WTC11 (cell line): ENCODE measurements around the gene CPT1C.

Source experiments
- CREB1 ChIP-seq: sonication (generic); formaldehyde crosslinking; IDR thresholded peaks from 2 replicates; pipeline ENCODE4 v1.8.0; 2023; ENCODE audit warnings: mild to moderate bottlenecking, missing genetic modification reagents
- HMGXB4 ChIP-seq: sonication (generic); formaldehyde crosslinking; IDR thresholded peaks from 2 replicates; pipeline ENCODE4 v1.8.1; 2023; ENCODE audit warnings: mild to moderate bottlenecking, moderate library complexity, missing genetic modification reagents
- NR1H2 ChIP-seq: sonication (generic); formaldehyde crosslinking; IDR thresholded peaks from 2 replicates; pipeline ENCODE4 v1.9.0; 2021; ENCODE audit warnings: mild to moderate bottlenecking, moderate library complexity, missing genetic modification reagents
- ZNF121 ChIP-seq: sonication (generic); formaldehyde crosslinking; IDR thresholded peaks from 2 replicates; pipeline ENCODE4 v1.8.0; 2023; ENCODE audit warnings: missing genetic modification reagents
- TF ChIP-seq, protein P1 (sequence below): fragments of 200-600 bp; IDR thresholded peaks from 2 replicates; pipeline ENCODE4 v1.8.0; 2022; ENCODE audit warnings: antibody characterized with exemption

- TF ChIP-seq, protein P1, sequence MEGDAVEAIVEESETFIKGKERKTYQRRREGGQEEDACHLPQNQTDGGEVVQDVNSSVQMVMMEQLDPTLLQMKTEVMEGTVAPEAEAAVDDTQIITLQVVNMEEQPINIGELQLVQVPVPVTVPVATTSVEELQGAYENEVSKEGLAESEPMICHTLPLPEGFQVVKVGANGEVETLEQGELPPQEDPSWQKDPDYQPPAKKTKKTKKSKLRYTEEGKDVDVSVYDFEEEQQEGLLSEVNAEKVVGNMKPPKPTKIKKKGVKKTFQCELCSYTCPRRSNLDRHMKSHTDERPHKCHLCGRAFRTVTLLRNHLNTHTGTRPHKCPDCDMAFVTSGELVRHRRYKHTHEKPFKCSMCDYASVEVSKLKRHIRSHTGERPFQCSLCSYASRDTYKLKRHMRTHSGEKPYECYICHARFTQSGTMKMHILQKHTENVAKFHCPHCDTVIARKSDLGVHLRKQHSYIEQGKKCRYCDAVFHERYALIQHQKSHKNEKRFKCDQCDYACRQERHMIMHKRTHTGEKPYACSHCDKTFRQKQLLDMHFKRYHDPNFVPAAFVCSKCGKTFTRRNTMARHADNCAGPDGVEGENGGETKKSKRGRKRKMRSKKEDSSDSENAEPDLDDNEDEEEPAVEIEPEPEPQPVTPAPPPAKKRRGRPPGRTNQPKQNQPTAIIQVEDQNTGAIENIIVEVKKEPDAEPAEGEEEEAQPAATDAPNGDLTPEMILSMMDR, result no peak
- TF ChIP-seq ZNF121, result no peak
- no peak for TF ChIP-seq NR1H2 (CRISPR knock-in tag)
- TF ChIP-seq CREB1, result no peak
- TF ChIP-seq HMGXB4 (CRISPR knock-in tag), result no peak
Measured at GRCh38 chr19:49641688-49642491, 49.0 kb upstream of the CPT1C start, which contains the start of gene SCAF1.
